GM18858 (cell line): ENCODE results near the gene CBL.

Experiments
- ATAC-seq: cut with Tn5 transposase; IDR thresholded peaks from one replicate; pipeline ENCODE4 v1.9.1; 2021; ENCODE audit not compliant: unreplicated experiment

Gene CBL

DNA sequence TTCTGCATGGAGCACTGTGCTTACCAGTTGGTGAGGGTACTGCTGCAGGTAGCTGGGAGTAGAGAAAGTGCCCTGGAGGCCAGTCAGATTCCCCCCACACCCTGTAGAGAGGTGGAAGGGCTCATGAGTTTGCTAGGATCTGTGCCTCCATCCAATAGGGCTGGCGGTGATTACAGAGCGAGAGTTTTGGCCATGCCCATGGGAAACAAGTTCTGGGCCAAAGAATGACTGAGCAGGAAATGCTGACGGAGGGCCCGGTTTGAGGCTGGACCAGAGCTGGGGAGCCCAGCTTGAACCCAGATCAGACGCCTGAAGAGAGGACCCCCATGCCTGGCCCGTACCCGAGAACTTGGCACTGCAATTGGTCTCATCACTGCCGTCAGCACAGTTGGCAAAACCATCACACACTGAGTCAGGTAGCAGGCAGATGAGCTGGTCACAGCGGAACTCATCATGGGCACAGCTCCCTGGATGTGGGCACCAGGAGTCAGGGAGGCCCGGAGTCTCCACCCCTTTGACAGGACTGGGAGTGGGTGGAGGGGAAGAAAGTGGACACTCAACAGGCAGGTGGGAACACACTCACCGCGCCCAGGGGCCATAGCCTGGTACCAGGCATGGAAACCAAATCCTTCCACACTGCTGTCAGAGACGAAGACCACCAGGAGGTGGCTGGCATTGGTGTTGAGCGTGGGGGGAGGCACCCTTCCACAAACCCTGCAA lies 138.3 kb downstream of the CBL start:
- no peak for ATAC-seq

DNA sequence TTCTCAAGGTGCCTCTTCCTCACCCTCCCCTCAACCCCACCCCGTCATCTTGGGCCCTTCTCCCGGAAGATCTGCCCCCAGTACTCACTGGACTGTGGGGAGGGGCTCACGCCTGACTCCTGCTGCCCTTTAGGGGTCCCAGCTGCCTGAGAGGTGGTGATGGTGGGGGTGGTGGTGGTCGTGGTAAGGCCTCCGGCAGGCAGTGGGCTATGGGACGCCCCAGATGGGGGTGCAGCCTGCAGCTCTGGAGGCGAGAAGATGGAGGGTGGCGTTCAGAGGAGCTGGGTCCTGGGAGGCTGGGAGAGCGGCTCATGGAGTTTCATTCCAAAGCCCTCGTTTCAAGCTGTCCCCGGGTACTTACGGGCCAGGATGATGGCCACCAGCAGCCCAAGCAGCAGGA lies 139.5 kb downstream of the CBL start:
- no peak for ATAC-seq

DNA sequence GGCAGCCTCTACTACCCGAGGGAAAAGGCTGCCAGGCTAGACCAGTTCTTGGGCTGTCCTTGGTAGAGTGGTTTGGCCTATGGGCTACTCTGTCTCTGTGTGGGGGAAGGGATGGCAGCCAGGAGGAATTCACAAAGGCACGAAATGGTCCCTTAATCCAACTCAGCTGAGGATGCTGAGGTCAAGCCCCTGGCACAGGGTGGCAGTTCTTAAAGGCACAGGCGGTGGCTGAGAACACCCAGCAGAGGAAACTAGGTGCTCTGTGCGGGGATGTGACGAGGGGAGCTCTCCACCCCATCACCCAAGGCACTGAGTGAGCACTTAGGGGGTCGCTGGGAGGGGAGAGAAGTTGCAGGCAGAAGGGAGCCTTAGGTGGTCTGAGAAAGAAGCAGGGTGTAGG lies 140.5 kb downstream of the CBL start, which contains the start of gene MFRP:
Gene MFRP, minus strand, starts transcription at position 101 of the 400 bp plus-strand sequence. CDS start 192 bp downstream, outside the sequence.
- no peak for ATAC-seq

DNA sequence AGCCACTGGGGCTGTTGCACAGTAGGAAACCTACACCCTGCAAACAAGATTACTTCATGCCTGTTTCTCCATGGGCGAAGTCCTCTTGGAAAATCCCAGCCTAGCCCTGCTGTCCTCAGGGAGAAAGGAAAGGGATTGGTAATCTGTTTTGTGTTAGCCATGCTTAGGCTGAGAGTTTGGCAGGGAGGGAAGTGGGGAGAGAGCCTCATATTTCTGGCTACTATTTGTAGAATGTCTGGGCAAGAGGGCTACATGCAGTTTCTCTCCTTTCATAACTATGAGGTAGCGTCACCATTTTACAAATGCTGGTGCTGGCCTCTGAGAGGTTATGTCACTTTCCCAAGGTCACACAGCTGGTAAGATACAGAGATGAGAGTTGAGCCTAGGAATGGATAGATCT lies 141.1 kb downstream of the CBL start:
- ATAC-seq: no peak

DNA sequence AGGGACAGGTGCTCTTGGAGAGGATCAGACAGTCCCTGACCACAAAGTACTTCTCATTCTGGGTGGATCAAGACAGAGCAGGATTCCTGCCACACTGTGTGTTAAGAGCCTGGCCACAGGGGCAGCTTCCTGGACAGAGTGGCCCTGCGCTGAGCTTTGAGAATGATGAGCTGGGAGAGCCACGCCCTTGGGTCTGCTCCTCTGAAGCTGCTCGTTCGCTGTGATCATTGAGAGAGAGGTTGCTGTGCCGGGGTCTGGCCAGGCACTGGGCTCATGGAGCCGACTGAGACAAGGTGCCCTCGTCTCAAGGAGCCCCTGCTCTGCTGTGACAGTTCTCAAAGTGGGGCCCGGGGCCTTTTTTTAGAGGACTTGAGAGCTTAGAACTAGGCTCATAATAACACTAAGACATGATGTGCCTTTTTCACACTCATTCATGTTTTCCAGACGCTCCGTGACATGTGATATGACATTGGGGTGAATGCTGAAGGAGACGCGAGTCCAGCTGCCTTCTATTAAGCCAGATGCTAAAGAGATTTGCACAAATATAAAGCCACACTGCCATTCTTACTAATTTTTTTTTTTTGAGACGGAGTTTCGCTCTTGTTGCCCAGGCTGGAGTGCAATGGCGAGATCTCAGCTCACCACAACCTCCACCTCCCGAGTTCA lies 141.9 kb downstream of the CBL start:
- no peak for ATAC-seq

DNA sequence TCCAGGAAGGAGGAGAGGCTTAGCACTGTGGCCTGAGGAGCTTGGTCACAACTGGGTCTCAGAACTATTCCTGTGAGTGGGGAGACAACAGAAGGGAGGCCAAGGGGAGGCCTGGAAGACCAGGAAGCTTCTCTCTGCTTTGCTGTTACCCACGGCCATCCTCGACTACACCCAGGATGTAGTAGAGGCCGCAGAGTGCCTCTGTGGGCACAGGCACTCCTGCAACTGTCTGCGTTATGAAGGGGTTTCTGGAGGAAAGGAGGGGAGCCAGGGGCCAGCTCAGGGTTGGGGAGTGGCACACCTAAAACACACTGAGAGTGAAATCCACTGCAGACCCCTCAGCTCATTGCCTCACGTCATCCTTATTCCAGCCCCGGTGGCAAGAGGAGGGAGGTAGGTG lies 144.2 kb downstream of the CBL start:
- no peak for ATAC-seq

DNA sequence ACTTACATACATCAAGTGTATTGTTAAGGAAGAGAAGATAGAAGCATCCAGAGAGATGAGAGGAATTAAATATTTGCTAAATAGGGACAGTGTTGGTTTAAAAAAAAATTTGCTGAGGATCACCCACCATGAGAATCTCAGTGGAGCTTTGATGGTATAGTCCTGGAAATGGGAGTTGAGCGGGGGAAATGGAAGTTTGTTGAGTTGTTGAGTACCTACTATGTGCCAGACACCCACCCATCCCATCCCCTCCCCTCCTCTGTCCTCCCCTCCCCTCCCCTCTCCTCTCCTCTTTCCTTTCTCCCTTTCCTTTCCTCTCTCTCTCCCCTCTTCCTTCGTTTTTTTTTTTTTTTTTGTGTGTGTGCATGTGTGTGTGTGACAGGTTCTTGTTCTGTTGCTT lies 145.1 kb downstream of the CBL start:
- no peak for ATAC-seq

DNA sequence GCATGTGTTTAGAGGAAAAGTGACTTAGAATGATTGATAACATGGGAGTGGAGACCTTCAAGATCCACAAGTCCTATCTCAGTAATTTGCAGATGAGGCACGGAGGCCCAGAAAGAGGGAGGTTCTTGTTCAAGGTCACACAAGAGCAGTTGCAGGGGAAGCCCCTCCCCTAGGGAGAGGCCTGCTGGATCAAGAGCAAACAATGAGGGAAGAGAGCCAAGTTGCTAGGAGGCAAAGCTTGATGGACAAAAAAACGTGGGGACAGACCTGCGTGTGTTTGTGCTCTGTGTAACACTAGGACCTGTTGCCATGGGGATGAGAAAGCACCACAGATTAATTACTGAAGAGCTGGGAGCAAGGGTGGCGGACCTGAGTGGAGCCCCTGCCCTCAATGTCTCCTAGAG lies 146.7 kb downstream of the CBL start:
- ATAC-seq: no peak

DNA sequence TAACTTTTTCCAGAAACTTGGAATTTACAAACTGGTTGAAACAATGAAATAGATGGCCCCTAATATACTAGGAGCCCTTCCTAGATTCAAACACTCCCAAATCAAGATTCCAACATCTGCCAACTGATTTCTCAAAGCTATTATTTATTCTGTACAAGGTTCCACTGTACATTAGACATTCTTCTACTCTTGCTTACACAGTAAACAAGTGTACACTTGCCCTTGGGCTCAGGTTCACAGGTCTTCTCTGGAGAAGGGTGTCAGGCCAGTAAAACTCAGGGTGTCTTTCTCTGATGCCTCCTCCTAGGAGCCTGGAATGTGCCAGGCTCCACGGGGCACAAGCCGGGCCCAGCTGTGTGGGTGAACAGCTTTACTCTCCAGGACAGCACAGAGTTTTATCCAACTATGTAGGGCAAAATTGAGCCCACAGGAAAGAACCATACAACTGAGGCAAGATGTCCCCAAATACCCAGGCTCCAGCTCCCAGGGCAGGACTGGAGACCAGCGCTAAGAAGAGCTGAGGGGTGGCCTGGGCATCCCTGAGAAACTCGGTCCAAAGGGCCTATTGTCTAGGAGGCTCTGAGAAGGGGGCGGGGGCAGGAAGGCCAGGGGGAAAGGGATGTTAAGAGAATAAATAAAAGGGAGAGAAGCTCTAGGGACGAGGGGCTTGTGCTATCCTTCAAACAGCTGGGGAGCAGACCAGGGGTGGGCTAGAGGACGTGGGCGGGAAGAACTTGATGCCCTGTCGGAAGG lies 149.1 kb downstream of the CBL start:
- no peak for ATAC-seq

DNA sequence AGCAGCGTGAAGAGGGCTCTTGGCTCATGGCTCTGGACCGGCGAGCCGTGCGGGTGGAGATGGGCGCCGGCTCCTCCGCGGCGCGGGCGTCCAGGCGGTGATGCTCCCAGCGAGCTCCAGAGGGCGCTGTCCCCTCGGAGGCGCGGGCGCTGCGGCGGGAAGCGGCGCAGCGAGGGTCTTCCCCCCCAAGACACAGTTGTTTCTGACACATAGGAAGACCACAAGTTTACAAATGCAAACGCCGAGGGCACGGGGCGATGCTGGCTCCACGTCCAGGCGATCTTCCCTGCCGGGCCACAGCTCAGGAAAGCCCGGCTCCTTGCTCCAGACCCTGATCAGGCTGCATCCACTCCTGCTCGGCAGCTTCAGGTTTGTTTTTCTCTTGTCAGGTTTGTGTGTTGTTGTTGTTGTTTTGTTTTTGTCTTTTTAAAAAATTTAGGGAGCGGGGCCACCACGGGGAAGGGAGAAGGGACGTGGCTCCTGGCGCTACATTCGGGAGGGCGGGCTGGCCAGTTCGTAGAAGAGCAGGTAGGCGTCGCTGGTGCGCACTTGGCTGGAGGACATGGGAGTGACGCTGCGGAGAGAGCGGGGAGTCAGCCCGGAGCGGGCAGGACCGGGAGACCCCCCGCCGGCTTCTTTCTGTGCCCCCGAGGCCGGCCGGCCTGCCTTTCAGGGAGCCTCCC lies 150.4 kb downstream of the CBL start:
- ATAC-seq: no peak

DNA sequence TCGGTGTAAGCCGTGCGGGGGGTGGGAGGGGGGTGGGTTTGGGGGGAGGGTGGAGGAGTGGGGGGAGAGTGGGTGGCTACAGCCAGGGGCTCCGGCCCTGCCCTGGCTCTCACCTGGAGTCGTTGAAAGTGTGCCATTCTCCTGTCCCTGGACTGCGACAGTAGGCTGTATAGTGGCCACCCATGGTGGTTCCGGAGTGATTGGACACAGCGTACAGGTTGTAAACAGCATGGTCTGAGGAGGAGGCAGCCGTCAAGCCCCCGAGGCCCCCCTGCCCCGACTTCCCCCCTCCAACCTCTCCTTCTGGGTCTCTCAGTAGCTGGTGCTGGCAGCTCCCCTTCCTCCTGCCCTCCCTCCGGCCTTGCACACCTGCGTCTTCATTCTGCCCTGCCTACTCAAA lies 150.9 kb downstream of the CBL start:
- no peak for ATAC-seq
